Activated CD4-positive, alpha-beta T cell treated with anti-CD3 and anti-CD28 coated beads for 48 hours (primary cell): ENCODE results near the gene WASF3.

Experiments
- DNase-seq: peaks from one replicate; pipeline ENCODE4 v3.0.0-alpha.2; 2020

Gene WASF3, protein sequence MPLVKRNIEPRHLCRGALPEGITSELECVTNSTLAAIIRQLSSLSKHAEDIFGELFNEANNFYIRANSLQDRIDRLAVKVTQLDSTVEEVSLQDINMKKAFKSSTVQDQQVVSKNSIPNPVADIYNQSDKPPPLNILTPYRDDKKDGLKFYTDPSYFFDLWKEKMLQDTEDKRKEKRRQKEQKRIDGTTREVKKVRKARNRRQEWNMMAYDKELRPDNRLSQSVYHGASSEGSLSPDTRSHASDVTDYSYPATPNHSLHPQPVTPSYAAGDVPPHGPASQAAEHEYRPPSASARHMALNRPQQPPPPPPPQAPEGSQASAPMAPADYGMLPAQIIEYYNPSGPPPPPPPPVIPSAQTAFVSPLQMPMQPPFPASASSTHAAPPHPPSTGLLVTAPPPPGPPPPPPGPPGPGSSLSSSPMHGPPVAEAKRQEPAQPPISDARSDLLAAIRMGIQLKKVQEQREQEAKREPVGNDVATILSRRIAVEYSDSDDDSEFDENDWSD

DNA sequence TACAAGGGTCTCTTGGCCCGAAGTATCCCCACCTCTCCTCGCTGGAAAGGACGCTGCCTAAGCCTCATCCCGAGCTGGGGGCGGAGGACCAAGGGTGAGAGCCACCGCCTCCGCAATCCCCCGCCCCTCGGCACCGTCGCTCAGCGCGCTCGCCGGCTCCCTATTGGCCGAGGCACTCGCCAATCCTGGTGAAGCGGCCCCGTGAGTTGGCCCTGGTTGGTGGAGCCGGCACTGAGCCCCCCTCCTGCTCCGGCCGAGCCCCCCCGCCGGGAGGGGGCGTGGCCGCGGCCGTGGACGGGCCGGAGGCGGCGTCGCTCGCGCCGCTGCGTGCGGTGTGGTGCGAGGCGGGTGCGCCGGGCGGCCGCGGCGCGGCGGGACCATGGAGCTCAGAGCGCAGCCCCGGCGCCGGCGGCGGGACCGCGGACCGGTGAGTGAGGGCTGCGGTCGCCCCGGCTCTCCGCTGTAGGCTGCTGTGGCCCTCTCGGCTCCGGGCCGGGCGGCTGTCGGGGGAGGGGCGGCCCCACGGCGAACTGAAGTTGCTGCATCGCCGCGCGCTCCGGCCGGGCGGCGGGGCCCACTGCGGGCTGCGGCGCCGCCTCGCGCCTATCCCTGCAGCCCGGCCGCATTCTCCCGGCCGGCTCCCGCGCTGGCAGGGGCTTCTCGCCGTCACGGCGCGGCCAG, at the start of gene WASF3:
Gene WASF3 (plus strand): TSS at position 291 of the 681 bp plus-strand sequence. CDS start 84,588 bp downstream, outside the sequence.
- DNase-seq = peak; percentile 56

DNA sequence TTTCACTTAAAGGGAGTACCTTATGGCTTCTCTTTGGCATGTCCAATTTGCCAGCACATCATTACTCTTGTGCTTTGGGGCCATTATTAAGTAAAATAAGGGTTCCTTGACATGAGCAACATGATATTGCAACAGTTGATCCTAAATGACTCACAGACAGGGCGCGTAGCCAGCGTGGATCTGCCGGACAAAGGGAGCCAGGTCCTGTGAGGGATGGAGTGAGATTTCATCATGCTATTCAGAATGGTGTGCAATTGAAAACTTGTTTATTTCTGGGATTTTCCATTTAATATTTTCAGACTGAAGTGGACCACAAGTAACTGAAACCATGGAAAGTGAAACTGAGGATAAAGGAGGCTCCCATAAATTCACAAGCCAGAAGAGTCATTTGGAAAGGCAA, 48.6 kb upstream of the WASF3 start:
- no peak for DNase-seq

DNA sequence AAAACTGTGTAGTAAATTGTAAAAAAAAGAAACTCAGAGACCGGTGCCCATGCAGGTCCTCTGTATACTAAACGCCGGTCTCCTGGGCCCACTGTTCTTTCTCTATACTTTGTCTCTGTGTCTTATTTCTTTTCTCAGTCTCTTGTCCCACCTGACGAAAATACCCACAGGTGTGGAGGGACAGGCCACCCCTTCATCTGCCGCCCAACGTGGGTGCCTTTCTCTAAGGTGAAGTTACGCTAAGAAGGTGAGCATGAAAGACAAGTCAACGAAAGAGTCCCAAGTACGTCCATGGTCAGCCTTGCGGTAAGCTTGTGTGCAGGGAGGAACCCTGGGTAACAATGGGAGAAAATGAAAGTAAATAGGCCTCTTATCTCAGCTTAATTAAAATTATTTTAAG, 48.0 kb upstream of the WASF3 start:
- no peak for DNase-seq

DNA sequence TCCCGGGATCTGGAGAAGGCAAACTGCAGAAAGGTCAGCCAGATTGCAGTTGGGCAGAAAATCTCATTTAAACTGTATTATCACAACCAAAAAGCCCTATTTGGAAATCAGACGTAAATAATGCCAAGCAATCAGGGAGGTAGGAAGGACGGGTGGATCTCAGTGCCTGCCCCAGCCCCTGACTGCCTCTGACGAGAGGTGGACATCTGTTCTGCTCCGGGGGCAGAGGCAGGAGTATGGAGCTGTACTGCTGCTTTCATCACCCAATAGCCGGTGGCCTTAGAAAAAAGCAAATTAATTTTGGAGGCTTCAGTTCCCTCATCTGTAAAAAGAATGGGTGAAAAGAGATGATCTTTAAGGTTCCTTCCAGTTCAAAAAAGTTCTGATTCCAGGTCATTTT, 43.6 kb upstream of the WASF3 start:
- no peak for DNase-seq

DNA sequence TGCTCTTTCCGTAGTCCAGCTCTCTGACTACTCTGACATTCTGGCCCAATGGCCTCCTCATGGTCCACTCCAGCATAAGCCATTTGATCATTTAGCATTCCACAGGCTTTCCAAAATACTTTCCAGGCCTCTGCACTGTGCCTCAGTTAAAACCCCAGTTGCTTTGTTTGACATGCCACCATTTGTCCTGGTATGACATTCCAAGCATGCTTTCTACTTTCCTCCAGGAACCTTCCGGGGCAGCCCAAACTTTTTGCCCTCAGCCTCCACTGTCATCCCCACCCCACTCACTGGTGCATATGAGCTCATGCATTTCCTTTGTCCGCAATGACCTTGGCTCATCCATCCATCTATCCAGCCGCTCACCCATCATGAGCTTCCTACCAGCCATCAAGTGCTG, 41.8 kb upstream of the WASF3 start:
- DNase-seq = no peak

DNA sequence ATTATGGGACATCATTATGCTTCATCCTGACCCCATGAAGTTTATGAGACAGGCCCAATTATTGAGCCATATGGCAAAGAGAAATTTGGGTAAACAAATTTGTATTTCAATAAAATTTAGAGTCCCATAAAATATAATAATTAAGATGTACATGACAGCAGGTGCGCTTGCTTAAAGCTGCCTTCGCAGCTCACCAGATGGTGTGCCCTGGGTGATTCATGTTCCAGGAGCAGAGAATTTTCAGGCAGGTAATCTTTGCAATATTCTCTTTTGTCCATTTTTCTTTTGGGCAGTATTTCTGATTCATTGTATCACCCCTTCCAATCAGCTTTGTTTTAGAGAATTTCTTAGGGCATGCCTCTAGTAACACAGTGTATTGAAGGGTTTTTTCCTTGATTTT, 39.5 kb upstream of the WASF3 start:
- no peak for DNase-seq

DNA sequence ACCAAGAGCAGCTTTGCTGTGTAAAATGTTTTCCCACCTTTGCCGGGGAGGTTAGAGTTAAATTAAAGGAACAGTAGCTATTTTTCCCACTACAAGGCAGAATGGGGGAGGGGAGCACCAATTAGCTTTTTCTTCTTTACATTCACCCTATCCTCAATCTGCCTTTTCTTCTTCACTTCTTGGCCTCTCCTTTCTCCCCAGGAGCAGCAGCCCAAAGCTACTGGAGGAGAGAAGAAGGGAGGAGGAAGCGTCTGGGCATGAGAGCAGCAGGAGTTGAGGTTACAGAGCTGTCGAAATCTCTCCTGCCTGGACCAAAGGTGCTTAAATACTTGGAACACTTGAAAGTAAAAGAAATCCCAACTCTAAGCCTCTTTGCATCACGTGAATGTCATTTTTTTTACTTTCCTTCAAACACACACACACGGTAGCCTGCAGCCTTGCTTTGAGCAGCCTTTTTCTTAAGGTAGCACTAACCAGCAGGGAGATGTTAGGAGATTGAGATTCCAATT, 39.0 kb upstream of the WASF3 start:
- DNase-seq = no peak

DNA sequence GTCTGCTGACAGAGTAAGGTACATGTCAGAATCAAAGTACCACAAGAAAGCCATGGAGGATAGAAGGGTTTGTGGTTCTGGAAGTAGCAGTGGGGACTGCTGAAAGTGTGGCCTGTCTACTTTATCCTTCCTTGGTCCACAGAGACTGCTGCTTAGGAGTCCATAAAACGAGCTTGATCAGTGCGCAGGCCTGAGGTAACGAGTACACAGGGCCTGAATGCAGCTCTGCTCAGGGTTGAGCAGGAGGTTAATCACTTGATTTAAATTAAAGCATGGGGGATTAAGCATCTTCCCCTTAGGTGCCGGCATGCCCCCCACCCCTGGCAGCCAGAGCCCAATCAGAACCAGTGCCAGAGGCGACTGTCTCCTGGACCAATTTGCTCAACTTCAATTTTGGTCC, 34.9 kb upstream of the WASF3 start:
- DNase-seq = no peak

DNA sequence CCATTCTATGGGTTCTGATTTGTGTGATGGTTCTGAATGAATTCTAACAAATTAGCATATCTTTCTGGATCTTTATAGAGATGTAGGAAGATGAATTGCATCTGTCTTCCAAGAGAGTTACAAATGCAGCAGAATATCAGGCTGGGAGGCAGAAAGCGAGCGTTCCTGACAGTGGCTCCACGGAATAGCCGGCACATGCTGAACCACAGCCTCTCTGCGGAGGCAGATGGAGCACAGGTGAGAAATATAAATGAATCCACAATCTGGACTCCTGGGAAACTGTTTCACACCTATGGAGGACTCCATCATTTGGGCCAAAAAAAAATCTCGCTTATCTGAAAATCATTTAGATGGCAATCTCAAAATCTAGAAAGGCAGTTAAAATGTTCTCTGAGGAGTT, 34.5 kb upstream of the WASF3 start:
- DNase-seq = no peak

DNA sequence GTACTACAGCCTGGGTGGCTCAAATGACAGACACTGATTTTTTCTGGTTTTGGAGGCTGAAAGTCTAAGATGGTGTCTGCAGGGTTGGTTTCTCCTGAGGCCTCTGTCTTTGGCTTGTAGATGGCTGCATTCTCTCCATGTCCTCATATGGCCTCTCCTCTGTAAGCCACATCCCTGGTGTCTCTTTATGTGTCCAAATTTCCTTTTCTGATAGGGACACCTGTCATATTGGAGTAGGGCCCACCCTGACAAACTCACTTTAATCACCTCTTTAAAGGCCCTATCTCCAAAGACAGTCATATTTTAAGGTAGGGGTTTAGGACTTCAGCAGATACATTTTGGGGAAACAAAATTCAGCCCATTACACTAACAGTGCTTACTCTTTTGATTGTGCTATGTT, 32.0 kb upstream of the WASF3 start:
- DNase-seq = no peak

DNA sequence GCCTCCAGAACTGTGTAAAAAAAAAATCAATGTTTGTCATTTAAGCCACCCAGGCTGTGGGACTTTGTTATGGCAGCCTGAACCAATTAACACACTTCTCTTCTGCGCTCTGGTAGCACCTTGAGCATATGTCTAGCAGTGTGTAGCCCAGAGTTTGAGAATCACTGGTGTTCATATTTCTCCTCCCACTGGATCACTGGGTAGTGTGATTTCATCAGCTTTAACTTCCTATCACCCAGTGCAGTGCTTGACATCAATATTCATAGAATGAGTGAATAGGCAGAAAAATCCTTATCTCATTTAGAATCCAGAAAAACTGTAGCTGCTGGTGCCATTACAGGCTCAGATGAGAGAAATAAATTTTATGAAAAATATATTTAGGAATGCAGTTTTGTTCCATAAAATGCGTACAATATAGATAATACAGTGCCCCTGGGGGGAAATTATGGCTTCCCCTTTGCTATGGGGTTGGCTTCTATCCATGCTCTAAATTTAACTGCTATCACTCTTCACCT, 30.7 kb upstream of the WASF3 start:
- no peak for DNase-seq

DNA sequence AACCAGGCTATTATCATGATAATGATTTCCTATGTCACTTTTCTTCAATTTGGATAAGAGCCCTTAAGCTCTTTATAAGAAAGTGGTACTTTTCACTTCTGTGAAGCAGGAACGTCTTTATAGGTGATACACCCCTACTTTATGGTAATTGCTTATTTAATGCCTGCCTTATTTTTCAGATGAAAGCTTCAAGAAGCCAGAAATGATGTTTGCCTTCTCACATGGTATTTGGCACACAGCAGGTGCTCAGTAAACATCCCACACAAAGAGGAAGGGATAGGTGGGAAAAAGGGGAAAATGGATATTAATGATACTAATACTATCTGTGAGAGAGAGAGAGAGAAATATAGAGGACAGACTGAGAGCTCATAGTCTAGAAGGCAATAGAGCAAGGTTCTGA, 29.0 kb upstream of the WASF3 start:
- DNase-seq = no peak

DNA sequence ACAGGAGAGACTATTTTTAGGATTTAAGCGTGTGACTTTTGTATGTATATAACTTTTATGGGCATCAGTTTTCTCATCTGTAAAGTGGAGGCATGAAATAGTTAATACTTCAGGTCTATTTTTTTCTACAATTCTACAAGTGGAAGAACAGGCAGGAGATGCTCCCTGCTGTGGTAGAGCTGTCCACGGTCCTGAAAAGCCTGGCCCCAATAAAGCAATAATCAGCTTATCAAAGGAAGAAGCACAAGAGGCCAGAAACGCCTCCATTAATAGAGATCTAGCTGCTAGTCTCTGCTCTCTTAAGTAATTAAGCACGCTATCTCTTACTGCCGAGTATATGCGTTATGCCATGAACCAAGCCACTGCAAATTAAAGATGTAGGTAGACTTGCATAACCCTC, 28.0 kb upstream of the WASF3 start:
- peak; percentile 32 for DNase-seq

DNA sequence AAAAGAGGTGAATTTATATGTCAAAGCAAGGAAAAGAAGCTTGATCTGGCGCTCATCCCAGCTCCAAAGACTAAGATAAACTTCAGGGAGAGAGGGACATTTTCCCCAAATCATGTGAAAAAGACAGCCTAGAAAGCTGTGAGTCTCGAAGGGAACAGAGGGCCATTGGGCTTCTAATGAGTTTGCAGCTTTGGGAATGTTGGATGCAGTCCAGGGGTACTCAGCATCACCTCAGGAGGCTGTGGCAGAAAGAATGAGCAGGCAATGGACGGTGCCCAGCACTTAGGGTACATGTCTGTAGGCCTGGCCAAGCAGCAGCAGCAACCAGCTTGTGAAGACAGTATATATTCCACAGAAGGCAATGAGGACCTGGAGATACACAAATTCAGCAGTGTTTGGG, 25.7 kb upstream of the WASF3 start:
- no peak for DNase-seq

DNA sequence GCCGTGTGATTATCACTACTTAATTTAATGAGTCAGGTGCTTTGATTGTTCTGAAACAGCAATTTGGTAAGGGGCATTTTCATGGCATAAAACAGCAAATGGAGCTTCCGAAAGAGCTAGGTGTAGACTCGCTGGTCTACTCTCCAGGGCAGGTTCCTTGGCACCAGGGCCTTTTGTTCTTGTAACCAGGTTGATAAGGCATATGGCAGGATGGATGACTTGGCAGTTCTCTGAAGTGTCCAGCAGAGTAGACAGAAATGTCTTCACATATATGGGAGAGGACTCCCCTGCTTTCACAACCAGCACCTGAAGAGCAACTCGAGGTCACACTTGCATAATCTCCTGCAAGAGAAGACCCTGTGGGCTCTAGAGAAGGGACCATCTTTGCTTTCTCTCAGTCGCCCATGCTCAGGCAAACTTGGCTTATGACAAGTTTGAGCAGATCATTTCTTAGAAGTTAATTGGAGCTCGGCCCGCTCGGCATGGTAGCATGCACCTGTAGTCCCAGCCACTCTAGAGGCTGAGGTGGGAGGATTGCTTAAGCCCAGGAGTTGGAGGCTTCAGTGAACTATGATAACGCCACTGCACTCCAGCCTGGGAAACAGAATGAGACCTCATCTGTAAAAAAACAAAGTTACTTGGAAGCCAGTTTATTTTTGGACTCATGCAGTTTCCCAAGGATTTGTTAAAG, 23.3 kb upstream of the WASF3 start:
- no peak for DNase-seq

DNA sequence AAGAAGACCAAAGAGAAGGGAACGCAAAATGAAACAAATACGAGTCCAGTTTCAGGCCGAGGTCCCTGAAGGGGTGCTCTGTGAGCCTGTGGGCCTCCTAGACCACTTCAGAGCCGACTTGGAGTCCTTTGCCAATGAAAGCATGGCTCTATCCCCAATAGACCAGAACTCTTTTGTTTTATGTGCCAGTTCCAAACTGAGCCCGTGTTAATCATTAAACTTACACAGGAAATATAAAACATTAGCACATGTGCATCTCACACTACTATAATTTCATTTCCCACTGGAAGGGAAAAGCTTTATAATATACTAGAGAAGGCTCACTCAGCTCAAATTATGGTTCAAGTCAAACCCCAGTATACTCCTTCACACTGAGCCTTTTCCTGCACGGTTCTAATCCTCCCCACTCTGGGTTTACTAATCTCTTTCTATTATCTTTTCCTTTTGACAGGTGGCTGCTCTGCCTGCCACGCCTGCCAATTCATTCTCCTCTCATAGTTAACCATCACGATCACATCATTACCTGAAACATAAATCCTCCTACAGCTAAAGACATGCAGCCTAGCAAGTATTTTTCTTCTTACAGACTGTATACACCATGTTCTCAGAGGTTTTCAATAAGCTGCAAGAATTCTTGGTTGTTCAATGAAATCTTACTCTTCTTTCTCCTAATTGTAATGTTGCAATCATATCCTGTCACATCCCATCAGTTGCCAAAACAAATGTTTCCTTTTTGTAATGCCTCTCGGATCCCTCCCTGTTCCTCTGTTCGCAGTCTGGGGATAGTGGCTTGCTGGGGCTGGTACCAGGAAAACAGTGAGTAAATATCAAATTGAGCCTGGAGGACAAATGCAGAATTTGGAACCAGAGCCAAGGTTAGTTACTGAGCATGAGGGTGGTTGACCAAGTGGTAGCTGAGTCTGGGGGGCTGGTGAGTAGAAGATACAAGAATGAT, 18.8 kb upstream of the WASF3 start:
- no peak for DNase-seq

DNA sequence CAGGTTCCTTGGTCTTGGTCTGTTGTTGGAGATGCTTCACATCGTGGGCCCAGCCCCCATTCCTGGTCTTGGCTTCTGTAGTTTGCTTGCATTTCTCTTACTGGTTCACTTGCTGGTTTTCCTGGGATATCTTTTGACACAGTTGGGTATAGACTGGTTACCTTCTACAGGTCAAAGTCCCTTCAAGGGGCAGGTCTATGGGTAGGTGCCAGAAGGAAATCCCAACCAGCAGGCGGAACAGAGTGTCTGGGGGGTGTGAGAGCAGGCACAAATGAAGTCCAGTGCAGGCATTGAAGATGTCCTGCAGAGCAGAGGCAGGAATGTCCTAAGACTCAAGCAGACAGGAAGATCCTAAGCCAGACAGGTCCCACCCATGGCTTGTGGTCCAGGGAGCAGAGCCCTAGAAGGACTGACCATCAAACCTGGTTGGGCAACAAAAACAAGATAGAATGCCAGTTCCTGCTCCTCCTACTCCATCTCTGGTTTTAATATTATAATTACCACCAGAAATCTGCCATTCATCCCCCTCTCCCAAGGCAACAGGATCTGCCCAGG, 17.7 kb upstream of the WASF3 start:
- DNase-seq = no peak

DNA sequence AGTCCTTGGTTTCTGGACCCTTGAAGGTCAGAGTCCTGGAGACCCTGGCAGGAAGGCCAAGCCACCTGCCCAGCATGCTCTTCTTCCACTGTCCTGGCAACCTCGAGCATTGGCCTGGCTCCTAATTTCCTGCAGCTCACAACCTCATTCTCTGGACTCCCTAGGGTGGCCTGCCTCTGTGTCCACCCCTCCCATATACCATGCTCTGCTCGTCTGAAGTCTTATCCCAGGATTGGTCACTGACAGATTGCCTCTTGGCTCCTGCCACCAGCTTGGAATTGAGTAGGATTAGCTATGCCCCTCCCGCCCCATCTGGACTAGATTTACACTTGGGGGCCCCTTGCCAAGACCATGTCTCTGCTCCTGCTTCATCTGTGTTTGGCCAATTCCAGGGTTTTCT, 17.1 kb upstream of the WASF3 start:
- DNase-seq = no peak

DNA sequence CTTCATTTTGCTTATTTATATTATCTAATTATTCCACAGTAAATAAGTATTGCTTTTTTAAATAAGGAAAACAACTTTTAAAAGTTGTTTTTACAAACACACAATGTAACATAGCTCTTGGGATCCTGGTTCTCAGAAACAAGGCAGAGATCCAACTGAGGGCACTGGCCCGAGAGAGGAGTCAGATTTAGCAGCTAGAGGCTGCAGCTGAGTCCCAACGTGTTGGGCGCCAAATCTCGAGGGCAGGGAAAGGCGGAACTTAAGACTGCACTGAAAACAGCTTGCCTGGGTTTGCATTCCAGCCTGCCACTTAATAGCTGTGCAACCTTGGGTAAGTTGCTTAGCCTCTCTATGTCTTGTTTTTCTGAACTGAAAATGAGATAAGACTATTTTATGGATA, 16.4 kb upstream of the WASF3 start:
- DNase-seq = no peak

DNA sequence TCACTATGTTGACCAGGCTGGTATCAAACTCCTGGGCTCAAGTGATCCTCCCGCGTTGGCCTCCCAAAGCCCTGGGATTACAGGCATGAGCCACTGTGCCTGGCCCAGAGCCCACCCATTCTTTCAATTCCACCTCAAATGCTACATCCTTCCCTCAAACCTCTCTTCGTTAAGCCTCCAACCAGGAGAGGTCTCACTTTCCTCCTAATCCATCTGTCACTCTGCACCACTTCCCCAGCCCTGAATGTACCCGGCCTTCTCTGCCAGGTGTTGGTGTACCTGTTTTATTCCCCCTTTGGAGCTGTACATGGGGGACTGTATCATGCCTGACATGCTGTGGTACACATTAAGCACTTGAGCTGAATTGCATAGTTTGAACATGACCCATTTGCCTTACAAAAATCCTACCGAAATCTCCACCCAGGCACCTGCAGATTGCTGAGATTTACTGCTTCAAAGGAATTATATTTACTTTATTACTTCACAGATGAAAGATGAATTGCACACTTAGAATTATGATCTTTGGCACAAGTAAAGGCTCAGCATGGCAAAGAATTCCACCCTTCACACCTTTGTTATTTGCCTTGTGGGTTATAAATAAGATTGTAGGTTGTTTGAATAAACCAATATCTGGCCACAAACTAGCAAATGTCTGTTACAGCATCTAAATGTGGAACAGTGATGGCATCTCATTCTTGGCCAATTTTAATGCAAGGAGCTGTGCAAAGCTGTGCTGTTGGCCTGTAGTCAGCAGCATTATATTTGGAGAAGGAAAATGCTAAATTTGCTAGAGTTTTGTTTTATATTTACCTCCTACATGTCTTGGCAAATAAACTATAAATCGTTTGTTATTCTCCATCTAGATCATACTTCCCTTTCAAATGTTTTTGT, 15.6 kb upstream of the WASF3 start:
- no peak for DNase-seq

DNA sequence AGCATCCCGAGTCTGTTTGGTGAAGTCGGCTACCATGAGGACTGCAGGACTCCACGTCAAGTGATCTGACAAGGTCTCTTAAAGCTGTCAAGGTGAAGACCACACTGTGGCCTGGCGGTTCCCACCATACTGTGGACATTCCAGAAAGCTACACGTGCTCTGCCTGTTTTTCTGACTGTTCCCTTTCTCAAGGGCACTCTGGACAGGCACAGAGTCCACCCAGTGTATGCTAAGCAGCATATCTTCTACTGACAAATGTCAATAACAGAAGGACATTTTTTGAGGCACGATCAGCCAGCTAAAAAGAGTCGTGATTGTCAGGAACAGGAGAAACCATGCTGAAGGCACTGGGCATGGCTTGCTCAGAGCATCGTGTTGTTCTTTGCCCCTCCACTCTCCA, 12.8 kb upstream of the WASF3 start:
- no peak for DNase-seq
